Neural progenitor cell (in vitro differentiated cells): ENCODE results near the gene PSEN1. TPM values are rescaled to one million over a fixed set of nuclear protein-coding genes. Genes with fewer than 3 reads are reported as not detected.

Source experiments
- DNase-seq: peaks from one replicate; pipeline ENCODE4 v3.0.0-alpha.2; 2016; ENCODE audit warnings: low spot score
- H2AFZ ChIP-seq: fragments of 200-600 bp; sonication (generic); replicated peaks from 2 replicates; pipeline ENCODE4 v1.6.1; 2016; ENCODE audit warnings: antibody characterized with exemption
- H3F3A ChIP-seq: fragments of 200-600 bp; sonication (generic); 2 replicates; pipeline ENCODE4 v1.6.1; 2016; ENCODE audit warnings: antibody characterized with exemption, low read depth
- H3K27ac ChIP-seq: fragments of 200-600 bp; sonication (generic); 2 replicates; pipeline ENCODE4 v1.5.1; 2016; ENCODE audit warnings: mild to moderate bottlenecking
- H3K27me3 ChIP-seq: fragments of 200-600 bp; sonication (generic); 2 replicates; pipeline ENCODE4 v1.6.1; 2016; ENCODE audit warnings: mild to moderate bottlenecking, moderate library complexity
- H3K36me3 ChIP-seq: fragments of 200-600 bp; sonication (generic); 2 replicates; pipeline ENCODE4 v1.5.1; 2016
- H3K4me1 ChIP-seq: fragments of 200-600 bp; sonication (generic); 2 replicates; pipeline ENCODE4 v1.6.1; 2016; ENCODE audit warnings: mixed run types
- H3K4me2 ChIP-seq: fragments of 200-600 bp; sonication (generic); 2 replicates; pipeline ENCODE4 v1.6.1; 2016
- H3K4me3 ChIP-seq: fragments of 200-600 bp; sonication (generic); 2 replicates; pipeline ENCODE4 v1.5.1; 2016
- H3K79me2 ChIP-seq: fragments of 200-600 bp; sonication (generic); 2 replicates; pipeline ENCODE4 v1.6.1; 2016; ENCODE audit warnings: low read depth
- H3K9ac ChIP-seq: fragments of 200-600 bp; sonication (generic); 2 replicates; pipeline ENCODE4 v1.6.1; 2016
- H3K9me3 ChIP-seq: fragments of 200-600 bp; sonication (generic); 2 replicates; pipeline ENCODE4 v1.5.1; 2016; ENCODE audit warnings: low read depth
- H4K20me1 ChIP-seq: fragments of 200-600 bp; sonication (generic); 2 replicates; pipeline ENCODE4 v1.6.1; 2016; ENCODE audit warnings: low read depth
- H3K27ac Mint-ChIP-seq: 3 replicates; pipeline ENCODE4 v1.8.0; 2021; ENCODE audit warnings: mixed read lengths
- H3K27me3 Mint-ChIP-seq: 2 replicates; pipeline ENCODE4 v1.8.0; 2022; ENCODE audit warnings: low read depth, mild to moderate bottlenecking, inconsistent platforms, moderate library complexity, mixed read lengths; ENCODE audit not compliant: insufficient read depth
- H3K36me3 Mint-ChIP-seq: 3 replicates; pipeline ENCODE4 v1.8.0; 2021; ENCODE audit warnings: mixed read lengths
- H3K4me1 Mint-ChIP-seq: 3 replicates; pipeline ENCODE4 v1.8.0; 2021; ENCODE audit warnings: mixed read lengths
- H3K4me3 Mint-ChIP-seq: 3 replicates; pipeline ENCODE4 v1.8.0; 2021; ENCODE audit warnings: mild to moderate bottlenecking, moderate library complexity, mixed read lengths
- H3K9me3 Mint-ChIP-seq: 3 replicates; pipeline ENCODE4 v1.8.0; 2020; ENCODE audit warnings: mixed read lengths
- CTCF ChIP-seq: fragments of 200-600 bp; sonication (generic); IDR thresholded peaks from 2 replicates; pipeline ENCODE4 v1.5.1; 2017; ENCODE audit warnings: antibody characterized with exemption, mild to moderate bottlenecking
- EZH2 ChIP-seq: fragments of 200-600 bp; sonication (generic); IDR thresholded peaks from 2 replicates; pipeline ENCODE4 v1.6.1; 2017; ENCODE audit warnings: antibody characterized with exemption, mild to moderate bottlenecking, moderate library complexity
- EZH2phosphoT487 ChIP-seq: fragments of 200-600 bp; sonication (generic); IDR thresholded peaks from 2 replicates; pipeline ENCODE4 v1.6.1; 2017; ENCODE audit warnings: antibody characterized with exemption
- total RNA-seq: library from RNA; depleted of rRNA; stranded (reverse); fragments of >200 nt; gene quantifications from 2 replicates; pipeline ENCODE4 v1.2.3, GENCODE V29; 2015; ENCODE audit warnings: low replicate concordance

The PSEN1 gene
- total RNA-seq, 1 donor from 2014 or later, result 80.5 TPM

- Histone ChIP-seq H3K4me2 (no peak overlapping the region), H2AFZ (no peak overlapping the region), H3K9me3 (no peaks in the 10 kb centered on the region), H3K27ac (no peak overlapping the region), H3K36me3 (peaks cover 13% of the 10 kb centered on the region), H3F3A (no peaks in the 10 kb centered on the region), H3K4me3 (no peak overlapping the region), H3K27me3 (no peaks in the 10 kb centered on the region), H4K20me1 (no peaks in the 10 kb centered on the region), H3K9ac (no peak overlapping the region), H3K4me1 (no peaks in the 10 kb centered on the region), H3K79me2 (peaks cover 9% of the 10 kb centered on the region)
- Mint-ChIP-seq H3K4me1 (no peaks in the 10 kb centered on the region), H3K9me3 (no peaks in the 10 kb centered on the region), H3K36me3 (peaks cover 8% of the 10 kb centered on the region), H3K27me3 (peaks cover 2% of the 10 kb centered on the region), H3K27ac (no peak overlapping the region), H3K4me3 (no peak overlapping the region)
- no peak for DNase-seq
- TF ChIP-seq EZH2phosphoT487 (no peak), CTCF (no peak), EZH2 (no peak)
These were observed 17.0 kb downstream of the PSEN1 start for GRCh38 chr14:73153272-73153671.

- H3F3A ChIP-seq, result no peaks in the 10 kb centered on the region
- Mint-ChIP-seq H3K4me3 (no peak overlapping the region), H3K4me1 (no peaks in the 10 kb centered on the region), H3K27ac (no peak overlapping the region), H3K27me3 (no peaks in the 10 kb centered on the region), H3K9me3 (no peaks in the 10 kb centered on the region), H3K36me3 (peaks cover 30% of the 10 kb centered on the region)
- H3K9ac ChIP-seq, result no peak overlapping the region
- H3K36me3 ChIP-seq, result peaks cover 5% of the 10 kb centered on the region
- H3K4me3 ChIP-seq, result no peak overlapping the region
- no peak for DNase-seq
- TF ChIP-seq CTCF (no peak), EZH2 (no peak)
- no peaks in the 10 kb centered on the region for H3K4me1 ChIP-seq
- H3K27me3 ChIP-seq, result no peaks in the 10 kb centered on the region
- H4K20me1 ChIP-seq, result peaks cover 12% of the 10 kb centered on the region
- no peak overlapping the region for H3K4me2 ChIP-seq
- no peak overlapping the region for H2AFZ ChIP-seq
- H3K9me3 ChIP-seq, result no peaks in the 10 kb centered on the region
- no peak overlapping the region for H3K27ac ChIP-seq
- no peaks in the 10 kb centered on the region for H3K79me2 ChIP-seq
These were observed 25.9 kb downstream of the PSEN1 start for GRCh38 chr14:73162251-73162650.

- Mint-ChIP-seq H3K4me1 (peaks cover 4% of the 10 kb centered on the region), H3K27me3 (no peaks in the 10 kb centered on the region), H3K4me3 (no peak overlapping the region), H3K9me3 (no peaks in the 10 kb centered on the region), H3K27ac (no peak overlapping the region), H3K36me3 (peaks cover 31% of the 10 kb centered on the region)
- H3K36me3 ChIP-seq, result no peaks in the 10 kb centered on the region
- no peak for DNase-seq
- H3K9ac ChIP-seq, result no peak overlapping the region
- H2AFZ ChIP-seq, result no peak overlapping the region
- no peaks in the 10 kb centered on the region for H3K27me3 ChIP-seq
- no peak overlapping the region for H3K27ac ChIP-seq
- no peaks in the 10 kb centered on the region for H3K9me3 ChIP-seq
- H3K79me2 ChIP-seq, result no peaks in the 10 kb centered on the region
- no peak overlapping the region for H3K4me3 ChIP-seq
- no peak overlapping the region for H3K4me2 ChIP-seq
- TF ChIP-seq EZH2 (no peak), CTCF (no peak), EZH2phosphoT487 (no peak)
- peaks cover 7% of the 10 kb centered on the region for H4K20me1 ChIP-seq
- H3F3A ChIP-seq, result no peaks in the 10 kb centered on the region
- no peaks in the 10 kb centered on the region for H3K4me1 ChIP-seq
These were observed 30.1 kb downstream of the PSEN1 start for GRCh38 chr14:73166399-73166798.

- H3K9me3 Mint-ChIP-seq, result no peaks in the 10 kb centered on the region
- no peak overlapping the region for H3K9ac ChIP-seq
- no peak overlapping the region for H3K4me3 Mint-ChIP-seq
- H3K27ac Mint-ChIP-seq, result no peak overlapping the region
- H3K4me2 ChIP-seq, result no peak overlapping the region
- H3K27ac ChIP-seq, result no peak overlapping the region
- H3K79me2 ChIP-seq, result no peaks in the 10 kb centered on the region
- no peaks in the 10 kb centered on the region for H3K27me3 Mint-ChIP-seq
- no peaks in the 10 kb centered on the region for H3K36me3 ChIP-seq
- H3K9me3 ChIP-seq, result no peaks in the 10 kb centered on the region
- peaks cover 7% of the 10 kb centered on the region for H4K20me1 ChIP-seq
- peaks cover 35% of the 10 kb centered on the region for H3K36me3 Mint-ChIP-seq
- no peaks in the 10 kb centered on the region for H3K4me1 ChIP-seq
- no peak for TF ChIP-seq CTCF
- no peak for TF ChIP-seq EZH2
- no peak for TF ChIP-seq EZH2phosphoT487
- peaks cover 4% of the 10 kb centered on the region for H3F3A ChIP-seq
- H3K27me3 ChIP-seq, result no peaks in the 10 kb centered on the region
- H3K4me3 ChIP-seq, result no peak overlapping the region
- H3K4me1 Mint-ChIP-seq, result peaks cover 4% of the 10 kb centered on the region
- H2AFZ ChIP-seq, result no peak overlapping the region
- DNase-seq, result no peak
These were observed 31.4 kb downstream of the PSEN1 start for GRCh38 chr14:73167727-73168126.
